ENCODE results near the gene MBD3L1. TPM values are rescaled to one million over a fixed set of nuclear protein-coding genes. Genes with fewer than 3 reads are reported as not detected.

MBD3L1 gene
- total RNA-seq: not detected

- Histone ChIP-seq H3K4me3 (peak within 1 kb of the TSS; percentile 62), H3K4me1 (no peaks in the 10 kb centered on the region), H3K36me3 (no peaks in the 10 kb centered on the region), H3K9ac (ENCODE audit: low read depth in 2 of 2, low read length in 2 of 2) (peak within 1 kb of the TSS; percentile 87 to 98), H3K27ac (peak within 1 kb of the TSS; percentile 84), H3K27me3 (no peaks in the 10 kb centered on the region), H3K9me3 (no peaks in the 10 kb centered on the region)
- intact Hi-C loops (cut with DNase I): no loop called here
- DNase-seq: peak; percentile 98
- TF ChIP-seq CTCF (IDR thresholded peaks at IDR 0.05): no peak
These were observed at the start of gene MBD3L1, which contains the start of gene ZNF558 for GRCh38 chr19:8832132-8833021. MBD3L1 (plus strand) TSS chr19:8832377; CDS start chr19:8842679, 10,302 bp downstream. ZNF558 (minus strand) TSS chr19:8832304; CDS start chr19:8822659, 9,645 bp downstream.

DNA sequence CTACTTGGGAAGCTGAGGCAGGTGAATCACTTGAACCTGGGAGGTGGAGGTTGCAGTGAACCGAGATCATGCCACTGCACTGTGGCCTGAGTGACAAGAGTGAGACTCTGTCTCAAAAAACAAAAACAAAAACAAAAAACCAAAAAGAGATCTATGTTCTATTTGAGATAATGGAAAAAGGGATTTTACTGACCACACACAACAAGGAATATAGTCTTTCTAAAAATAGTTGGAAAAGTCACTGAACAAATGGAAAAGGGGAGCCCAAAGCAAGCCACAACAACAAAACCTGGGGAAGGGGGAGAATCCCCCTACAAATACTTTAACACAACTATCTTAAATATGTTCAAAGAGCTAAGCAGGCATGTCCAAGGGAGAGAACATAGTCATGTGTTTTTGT lies 37.4 kb upstream of the MBD3L1 start:
- no peak overlapping the region for H3K9ac ChIP-seq (ENCODE audit: low read depth in 2 of 2, low read length in 2 of 2)
- no peaks in the 10 kb centered on the region for H3K4me1 ChIP-seq
- H3K4me3 ChIP-seq: no peak overlapping the region
- no peaks in the 10 kb centered on the region for H3K9me3 ChIP-seq
- no peak for TF ChIP-seq CTCF (IDR thresholded peaks at IDR 0.05)
- H3K36me3 ChIP-seq: no peaks in the 10 kb centered on the region
- intact Hi-C loops (cut with DNase I): no loop called here
- no peak overlapping the region for H3K27ac ChIP-seq
- no peak for DNase-seq
- H3K27me3 ChIP-seq: no peaks in the 10 kb centered on the region

DNA sequence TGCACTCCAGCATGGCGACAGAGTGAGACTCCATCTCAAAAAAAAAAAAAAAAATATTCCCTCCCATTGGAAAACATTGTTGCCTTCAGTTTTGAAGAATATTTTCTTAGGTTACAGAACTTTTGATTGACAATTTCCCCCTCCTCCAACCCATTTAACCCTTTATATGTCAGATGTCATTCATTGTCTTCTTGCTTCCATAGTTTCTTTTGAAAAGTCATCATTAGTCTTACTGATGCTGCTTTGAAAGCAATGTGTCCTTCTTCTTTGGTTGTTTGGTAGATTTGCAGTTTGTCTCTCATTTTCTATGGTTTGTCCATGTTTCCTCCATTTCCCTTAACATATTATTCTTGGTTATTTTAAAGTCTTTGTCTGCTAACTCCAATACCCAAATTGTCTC lies 25.5 kb upstream of the MBD3L1 start:
- DNase-seq: no peak
- intact Hi-C loops (cut with DNase I): no loop called here
- Histone ChIP-seq H3K27ac (no peak overlapping the region), H3K9ac (ENCODE audit: low read depth in 2 of 2, low read length in 2 of 2) (no peak overlapping the region), H3K27me3 (no peaks in the 10 kb centered on the region), H3K36me3 (peaks cover 16% of the 10 kb centered on the region), H3K4me1 (no peaks in the 10 kb centered on the region), H3K9me3 (peaks cover 11% of the 10 kb centered on the region), H3K4me3 (no peak overlapping the region)
- TF ChIP-seq CTCF (IDR thresholded peaks at IDR 0.05): no peak

- Histone ChIP-seq H3K27me3 (no peaks in the 10 kb centered on the region), H3K9ac (ENCODE audit: low read depth in 2 of 2, low read length in 2 of 2) (no peak overlapping the region), H3K9me3 (peaks cover 29% of the 10 kb centered on the region), H3K36me3 (peaks cover 31% of the 10 kb centered on the region), H3K4me3 (no peak overlapping the region), H3K27ac (no peak overlapping the region), H3K4me1 (no peaks in the 10 kb centered on the region)
- no peak for TF ChIP-seq CTCF (IDR thresholded peaks at IDR 0.05)
- DNase-seq: no peak
- intact Hi-C loops (cut with DNase I): no loop called here
These were observed 20.6 kb upstream of the MBD3L1 start for GRCh38 chr19:8811315-8812172.

GRCh38 chr19:8814176-8814575 lies 18.0 kb upstream of the MBD3L1 start:
- Histone ChIP-seq H3K9me3 (peaks cover 29% of the 10 kb centered on the region), H3K4me3 (no peak overlapping the region), H3K9ac (ENCODE audit: low read depth in 2 of 2, low read length in 2 of 2) (no peak overlapping the region), H3K36me3 (peaks cover 24% of the 10 kb centered on the region), H3K27me3 (no peaks in the 10 kb centered on the region), H3K27ac (no peak overlapping the region), H3K4me1 (no peaks in the 10 kb centered on the region)
- no peak for DNase-seq
- intact Hi-C loops (cut with DNase I): no loop called here
- no peak for TF ChIP-seq CTCF (IDR thresholded peaks at IDR 0.05)

Data from colonic mucosa (tissue), 4 donors.